ENCODE results near the gene SIT1.

GRCh38 chr9:35618854-35619799 lies 31.6 kb downstream of the SIT1 start:
- TF ChIP-seq REST (IDR thresholded peaks at IDR 0.05; ENCODE audit: insufficient read depth in 1 of 2, low read depth in 2 of 2, low read length in 2 of 2) (no peak), SIN3A (IDR thresholded peaks at IDR 0.05; ENCODE audit: borderline replicate concordance, insufficient read depth, low read length) (no peak), POLR2AphosphoS5 (IDR thresholded peaks at IDR 0.05; ENCODE audit: low read depth, low read length) (no peak), TAF1 (IDR thresholded peaks at IDR 0.05; ENCODE audit: borderline replicate concordance, insufficient read depth, low read length) (no peak), FOXP2 (optimal IDR thresholded peaks at IDR 0.05; ENCODE audit: borderline replicate concordance, extremely low read depth, extremely low read length, insufficient read depth) (no peak)
